GM21737 (cell line): Measurements from ENCODE around the gene HSF2BP.
"Not testable (repeated sequence)": the region's sequence is repeated elsewhere in the genome, so short reads cannot be mapped to it uniquely, and the experiment has no call there.

Experiments used
- ATAC-seq: cut with Tn5 transposase; IDR thresholded peaks from one replicate; pipeline ENCODE4 v1.9.1; 2021; ENCODE audit warnings: mild to moderate bottlenecking, moderate library complexity; ENCODE audit not compliant: unreplicated experiment

HSF2BP gene

GRCh38 chr21:43600642-43601402 lies 58.5 kb downstream of the HSF2BP start:
- no peak for ATAC-seq

- ATAC-seq, result no peak
These were observed 59.6 kb downstream of the HSF2BP start for GRCh38 chr21:43599728-43600127.

GRCh38 chr21:43598416-43599120 lies 60.7 kb downstream of the HSF2BP start:
- no peak for ATAC-seq

GRCh38 chr21:43597540-43598250 lies 61.6 kb downstream of the HSF2BP start:
- ATAC-seq, result no peak

GRCh38 chr21:43597052-43597451 lies 62.2 kb downstream of the HSF2BP start:
- no peak for ATAC-seq

GRCh38 chr21:43596616-43597015 lies 62.7 kb downstream of the HSF2BP start:
- ATAC-seq, result no peak

- not testable (repeated sequence) for ATAC-seq
These were observed 63.5 kb downstream of the HSF2BP start for GRCh38 chr21:43595769-43596168.

- ATAC-seq, result no peak
These were observed 66.2 kb downstream of the HSF2BP start for GRCh38 chr21:43593078-43593477.

- ATAC-seq, result no peak
These were observed 67.7 kb downstream of the HSF2BP start for GRCh38 chr21:43591571-43591970.

GRCh38 chr21:43590194-43590593 lies 69.1 kb downstream of the HSF2BP start:
- no peak for ATAC-seq

- no peak for ATAC-seq
These were observed 70.3 kb downstream of the HSF2BP start for GRCh38 chr21:43588957-43589356.

GRCh38 chr21:43585924-43586413 lies 73.3 kb downstream of the HSF2BP start:
- no peak for ATAC-seq

GRCh38 chr21:43585514-43585913 lies 73.8 kb downstream of the HSF2BP start:
- ATAC-seq, result no peak

GRCh38 chr21:43581453-43581852 lies 77.8 kb downstream of the HSF2BP start:
- ATAC-seq, result no peak

- no peak for ATAC-seq
These were observed 80.5 kb downstream of the HSF2BP start for GRCh38 chr21:43578677-43579303.

- no peak for ATAC-seq
These were observed 83.8 kb downstream of the HSF2BP start for GRCh38 chr21:43575473-43575844.

GRCh38 chr21:43574741-43575472 lies 84.4 kb downstream of the HSF2BP start:
- ATAC-seq, result no peak

- ATAC-seq, result no peak
These were observed 85.4 kb downstream of the HSF2BP start for GRCh38 chr21:43573921-43574320.

- no peak for ATAC-seq
These were observed 86.8 kb downstream of the HSF2BP start for GRCh38 chr21:43572446-43572845.

GRCh38 chr21:43571976-43572375 lies 87.3 kb downstream of the HSF2BP start:
- ATAC-seq, result no peak
